HG02798 (cell line): ENCODE results near the gene HOXB8.

ENCODE experiments used
- ATAC-seq: cut with Tn5 transposase; IDR thresholded peaks from one replicate; pipeline ENCODE4 v1.9.1; 2021; ENCODE audit warnings: mild to moderate bottlenecking; ENCODE audit not compliant: unreplicated experiment, poor library complexity

Gene HOXB8

GRCh38 chr17:48611213-48611612 lies 3.9 kb downstream of the HOXB8 start:
- peak; percentile 18 for ATAC-seq

GRCh38 chr17:48610282-48611211 lies 4.5 kb downstream of the HOXB8 start, which contains the start of gene HOXB7:
TSS of gene HOXB7 (minus strand) at chr17:48611017. CDS start at chr17:48610918, 99 bp downstream.
- ATAC-seq: peak; percentile 55

- no peak for ATAC-seq
Observed at GRCh38 chr17:48609759-48610281, 5.3 kb downstream of the HOXB8 start.

- no peak for ATAC-seq
Observed at GRCh38 chr17:48609033-48609432, 6.1 kb downstream of the HOXB8 start.

- no peak for ATAC-seq
Observed at GRCh38 chr17:48608494-48608834, 6.6 kb downstream of the HOXB8 start.

GRCh38 chr17:48606892-48607614 lies 8.0 kb downstream of the HOXB8 start:
- no peak for ATAC-seq

- ATAC-seq: no peak
Observed at GRCh38 chr17:48605991-48606891, 8.9 kb downstream of the HOXB8 start.

- ATAC-seq: no peak
Observed at GRCh38 chr17:48605409-48605919, 9.6 kb downstream of the HOXB8 start.

- no peak for ATAC-seq
Observed at GRCh38 chr17:48604770-48605329, 10.2 kb downstream of the HOXB8 start, which contains the start of gene HOXB6. TSS of gene HOXB6 (minus strand) at chr17:48604986. CDS start at chr17:48598150, 6,836 bp downstream.

GRCh38 chr17:48603959-48604769 lies 10.9 kb downstream of the HOXB8 start:
- ATAC-seq: no peak

GRCh38 chr17:48601539-48602425 lies 13.3 kb downstream of the HOXB8 start:
- no peak for ATAC-seq

GRCh38 chr17:48601207-48601538 lies 13.9 kb downstream of the HOXB8 start:
- no peak for ATAC-seq

GRCh38 chr17:48600244-48601098 lies 14.6 kb downstream of the HOXB8 start:
- ATAC-seq: no peak

- no peak for ATAC-seq
Observed at GRCh38 chr17:48599354-48599753, 15.7 kb downstream of the HOXB8 start.

- no peak for ATAC-seq
Observed at GRCh38 chr17:48598736-48599135, 16.4 kb downstream of the HOXB8 start.

- ATAC-seq: no peak
Observed at GRCh38 chr17:48597778-48598631, 17.1 kb downstream of the HOXB8 start.
